GM19467 (cell line): Measurements from ENCODE around the gene CNTN6.

Experiments
- ATAC-seq: cut with Tn5 transposase; IDR thresholded peaks from one replicate; pipeline ENCODE4 v1.9.1; 2021; ENCODE audit warnings: mild to moderate bottlenecking, moderate library complexity; ENCODE audit not compliant: unreplicated experiment

Gene CNTN6

GRCh38 chr3:1400571-1400970 is 307.7 kb downstream of the CNTN6 start:
- no peak for ATAC-seq

DNA sequence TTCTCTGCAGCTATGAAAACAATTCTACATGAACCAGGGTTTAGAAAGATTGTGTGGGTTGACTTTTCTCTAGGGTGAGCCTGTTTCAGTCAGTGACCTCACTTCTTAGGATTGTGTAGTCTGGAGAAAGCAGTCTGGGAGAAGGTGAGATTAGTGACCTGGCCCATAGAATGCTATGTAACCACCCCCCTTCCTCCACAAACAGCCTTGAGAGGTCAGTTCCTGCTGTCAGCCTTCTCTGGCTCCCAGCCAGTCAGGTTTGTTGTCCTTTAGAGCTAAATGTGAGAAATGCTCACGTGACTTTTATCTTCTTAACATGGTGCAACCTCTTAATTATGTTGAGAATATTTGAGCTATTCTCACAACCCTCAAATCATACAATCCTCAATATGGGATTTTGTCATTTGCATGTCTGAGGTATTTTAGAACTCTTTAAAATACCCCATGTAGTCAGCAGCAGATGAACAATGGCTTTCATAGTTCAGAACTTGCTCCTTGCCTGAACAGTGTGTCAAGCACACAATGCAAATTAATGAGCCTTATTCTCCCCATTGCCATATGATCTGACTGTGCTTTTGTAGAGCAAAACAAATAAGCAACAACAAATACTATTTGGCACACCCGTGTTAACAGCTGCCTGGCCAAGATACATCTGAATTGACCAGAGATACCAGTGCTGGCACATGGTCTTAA is 311.6 kb downstream of the CNTN6 start:
- no peak for ATAC-seq

GRCh38 chr3:1406250-1406649 is 313.4 kb downstream of the CNTN6 start:
- ATAC-seq = no peak

DNA sequence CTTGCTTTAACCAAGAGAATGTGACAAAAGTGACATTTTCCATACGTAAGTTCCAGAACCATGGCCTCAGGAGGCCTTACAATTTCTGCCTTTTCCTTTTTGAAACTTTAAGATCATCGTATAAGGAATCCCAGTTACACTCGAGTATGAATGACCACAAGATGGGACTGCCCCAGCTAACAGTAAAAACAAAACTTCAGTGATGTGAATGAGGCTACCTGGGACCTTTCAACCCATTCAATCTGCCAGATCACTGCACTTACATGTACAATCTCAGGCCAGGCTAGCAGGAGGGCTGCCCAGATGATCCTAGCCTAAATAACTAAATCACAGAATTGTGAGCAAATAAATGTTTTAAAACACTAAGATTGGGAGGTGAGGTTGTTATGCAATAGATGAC is 328.8 kb downstream of the CNTN6 start:
- no peak for ATAC-seq

GRCh38 chr3:1423566-1424089 is 330.8 kb downstream of the CNTN6 start:
- no peak for ATAC-seq

GRCh38 chr3:1439395-1439794 is 346.6 kb downstream of the CNTN6 start:
- ATAC-seq = no peak

- no peak for ATAC-seq
These were observed 349.4 kb downstream of the CNTN6 start for GRCh38 chr3:1442271-1442670.

DNA sequence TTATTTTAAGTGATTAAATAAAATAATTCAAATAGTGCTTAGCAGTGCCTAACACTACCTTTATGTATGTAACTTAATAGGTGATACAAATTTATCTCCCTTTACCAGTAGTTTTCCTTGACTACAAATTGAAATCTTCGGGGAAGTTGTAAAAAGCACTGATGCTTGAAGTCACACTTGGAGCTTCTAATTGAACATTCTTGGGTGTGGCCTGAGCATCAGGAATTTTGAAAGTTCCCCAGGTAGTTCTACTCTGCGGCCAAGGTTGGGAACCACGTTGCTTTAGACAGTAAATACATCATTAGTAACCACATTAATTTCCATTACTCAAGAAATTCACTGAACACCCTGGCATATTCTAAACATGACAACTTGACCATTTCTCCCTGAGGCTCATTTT is 351.4 kb downstream of the CNTN6 start:
- no peak for ATAC-seq

DNA sequence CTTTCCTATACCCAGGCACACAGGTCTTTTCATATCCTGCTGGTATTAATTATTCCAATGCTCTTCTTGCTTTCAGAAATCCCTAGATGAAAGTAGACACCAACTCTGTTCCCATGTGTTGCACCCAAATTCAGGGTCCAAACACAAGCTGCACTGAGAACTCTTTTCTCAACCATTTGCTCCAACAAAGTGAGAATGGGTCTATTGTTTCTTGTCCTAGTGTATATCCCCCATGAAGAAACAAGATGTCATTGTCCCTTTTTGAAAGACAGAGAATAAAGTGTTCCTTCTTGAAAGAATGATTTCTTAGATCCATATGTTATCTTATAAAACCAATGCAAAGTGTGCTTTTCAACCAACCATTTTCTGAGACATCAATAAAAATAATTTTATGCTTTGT is 353.7 kb downstream of the CNTN6 start:
- no peak for ATAC-seq

GRCh38 chr3:1447452-1447851 is 354.6 kb downstream of the CNTN6 start:
- no peak for ATAC-seq

- no peak for ATAC-seq
These were observed 355.6 kb downstream of the CNTN6 start for GRCh38 chr3:1448443-1448842.
